ENCODE data around the gene MGAM2.

DNA sequence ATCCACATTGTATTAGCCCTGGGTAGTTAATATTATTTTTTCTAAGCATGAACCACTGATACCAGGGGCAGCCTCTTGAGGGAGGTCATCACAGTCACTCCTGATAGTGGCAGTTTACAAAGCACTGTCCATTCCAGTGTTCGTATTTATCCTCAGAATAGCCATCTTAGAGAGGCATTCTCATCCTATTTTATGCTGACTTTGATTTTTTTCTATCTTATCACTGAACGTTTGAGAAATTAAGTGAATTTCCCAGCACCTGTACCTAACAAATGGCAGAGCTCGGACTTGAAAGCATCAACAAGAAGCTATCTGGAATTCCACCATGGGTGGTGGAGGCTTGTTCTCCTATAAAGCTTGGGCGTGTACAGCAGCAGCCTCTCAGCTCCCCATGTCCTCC, 26.1 kb upstream of the MGAM2 start:
- TF ChIP-seq, protein P1, sequence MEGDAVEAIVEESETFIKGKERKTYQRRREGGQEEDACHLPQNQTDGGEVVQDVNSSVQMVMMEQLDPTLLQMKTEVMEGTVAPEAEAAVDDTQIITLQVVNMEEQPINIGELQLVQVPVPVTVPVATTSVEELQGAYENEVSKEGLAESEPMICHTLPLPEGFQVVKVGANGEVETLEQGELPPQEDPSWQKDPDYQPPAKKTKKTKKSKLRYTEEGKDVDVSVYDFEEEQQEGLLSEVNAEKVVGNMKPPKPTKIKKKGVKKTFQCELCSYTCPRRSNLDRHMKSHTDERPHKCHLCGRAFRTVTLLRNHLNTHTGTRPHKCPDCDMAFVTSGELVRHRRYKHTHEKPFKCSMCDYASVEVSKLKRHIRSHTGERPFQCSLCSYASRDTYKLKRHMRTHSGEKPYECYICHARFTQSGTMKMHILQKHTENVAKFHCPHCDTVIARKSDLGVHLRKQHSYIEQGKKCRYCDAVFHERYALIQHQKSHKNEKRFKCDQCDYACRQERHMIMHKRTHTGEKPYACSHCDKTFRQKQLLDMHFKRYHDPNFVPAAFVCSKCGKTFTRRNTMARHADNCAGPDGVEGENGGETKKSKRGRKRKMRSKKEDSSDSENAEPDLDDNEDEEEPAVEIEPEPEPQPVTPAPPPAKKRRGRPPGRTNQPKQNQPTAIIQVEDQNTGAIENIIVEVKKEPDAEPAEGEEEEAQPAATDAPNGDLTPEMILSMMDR (conservative IDR thresholded peaks at IDR 0.05; ENCODE audit: low read depth, low read length): no peak
- no peak for TF ChIP-seq EZH2 (IDR thresholded peaks at IDR 0.05; ENCODE audit: borderline replicate concordance, low read depth, low read length, poor library complexity, severe bottlenecking)
